ENCODE results near the gene MESD. TPM values are rescaled to one million over a fixed set of nuclear protein-coding genes. Genes with fewer than 3 reads are reported as not detected.

The MESD gene
- polyA plus RNA-seq, 1 of the 3 experiments (the other 2 are of a cell fraction): 15.2 TPM

DNA sequence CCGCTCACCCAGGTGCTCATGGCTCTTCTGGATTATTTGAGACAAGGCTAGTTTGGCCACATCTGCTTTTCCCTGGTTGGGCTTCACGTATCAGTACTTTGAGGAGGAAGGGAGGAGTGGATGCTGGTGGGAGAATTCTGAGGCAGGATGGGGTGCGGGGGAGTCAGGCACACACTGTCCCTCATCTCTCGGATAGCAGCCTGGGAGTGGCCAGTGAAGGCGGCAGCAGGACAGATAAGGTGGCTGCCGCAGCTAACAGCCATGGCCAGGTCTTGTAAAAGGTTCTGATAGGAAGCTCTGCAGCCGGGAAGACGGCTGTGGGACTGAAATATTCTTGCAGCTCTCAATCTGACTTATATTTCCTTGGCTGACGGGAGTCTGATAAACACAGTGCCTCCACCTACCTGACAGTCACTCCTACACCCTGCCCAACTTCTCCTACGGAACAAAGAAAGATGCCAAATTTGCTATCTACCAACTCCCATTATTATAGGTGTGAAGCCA, 87.3 kb downstream of the MESD start:
- POLR2A ChIA-PET: no interaction called here
- CTCF ChIA-PET: interaction anchor here (1.4 kb wide), 1 partner anchor 9 kb away, joined by 3 read pairs; no protein-coding TSS in a partner anchor
- no peaks in the 10 kb centered on the region for H3F3A ChIP-seq (replicated peaks; ENCODE audit: insufficient read depth)
- no peak overlapping the region for H3K4me2 ChIP-seq
- H3K36me3 ChIP-seq (replicated peaks in 1 of 2; ENCODE audit: control insufficient read depth in 1 of 2, insufficient read depth in 2 of 2, low read length in 1 of 2): no peaks in the 10 kb centered on the region
- no peaks in the 10 kb centered on the region for H3K9me2 ChIP-seq
- H3K9ac ChIP-seq: no peak overlapping the region
- H3K79me2 ChIP-seq (ENCODE audit: insufficient read depth): no peaks in the 10 kb centered on the region
- no peak for DNase-seq
- H3K27me3 ChIP-seq (ENCODE audit: insufficient read depth): no peaks in the 10 kb centered on the region
- peaks cover 0 to 2% of the 10 kb centered on the region in 2 experiments; a peak in 1 of 4 replicates for H3K4me1 ChIP-seq (ENCODE audit: control insufficient read depth in 1 of 2, insufficient read depth in 2 of 2, low read depth in 1 of 2, low read length in 1 of 2)
- WGBS (ENCODE audit: low lambda C conversion rate): 87% methylated on average over 10 of the region's 10 CpGs
- H4K20me1 ChIP-seq (ENCODE audit: insufficient read depth): no peaks in the 10 kb centered on the region
- no peak overlapping the region for H3K27ac ChIP-seq (ENCODE audit: low read depth in 2 of 2, low read length in 1 of 2)
- H2AFZ ChIP-seq (ENCODE audit: low read depth): no peak overlapping the region
- H3K9me3 ChIP-seq: no peaks in the 10 kb centered on the region
- H3K4me3 ChIP-seq (ENCODE audit: low read depth in 2 of 2, low read length in 1 of 2): no peak overlapping the region
- TF ChIP-seq, protein P1, sequence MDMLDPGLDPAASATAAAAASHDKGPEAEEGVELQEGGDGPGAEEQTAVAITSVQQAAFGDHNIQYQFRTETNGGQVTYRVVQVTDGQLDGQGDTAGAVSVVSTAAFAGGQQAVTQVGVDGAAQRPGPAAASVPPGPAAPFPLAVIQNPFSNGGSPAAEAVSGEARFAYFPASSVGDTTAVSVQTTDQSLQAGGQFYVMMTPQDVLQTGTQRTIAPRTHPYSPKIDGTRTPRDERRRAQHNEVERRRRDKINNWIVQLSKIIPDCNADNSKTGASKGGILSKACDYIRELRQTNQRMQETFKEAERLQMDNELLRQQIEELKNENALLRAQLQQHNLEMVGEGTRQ (IDR thresholded peaks at IDR 0.05; ENCODE audit: borderline replicate concordance, low read depth, low read length): no peak
- TF ChIP-seq, protein P2, sequence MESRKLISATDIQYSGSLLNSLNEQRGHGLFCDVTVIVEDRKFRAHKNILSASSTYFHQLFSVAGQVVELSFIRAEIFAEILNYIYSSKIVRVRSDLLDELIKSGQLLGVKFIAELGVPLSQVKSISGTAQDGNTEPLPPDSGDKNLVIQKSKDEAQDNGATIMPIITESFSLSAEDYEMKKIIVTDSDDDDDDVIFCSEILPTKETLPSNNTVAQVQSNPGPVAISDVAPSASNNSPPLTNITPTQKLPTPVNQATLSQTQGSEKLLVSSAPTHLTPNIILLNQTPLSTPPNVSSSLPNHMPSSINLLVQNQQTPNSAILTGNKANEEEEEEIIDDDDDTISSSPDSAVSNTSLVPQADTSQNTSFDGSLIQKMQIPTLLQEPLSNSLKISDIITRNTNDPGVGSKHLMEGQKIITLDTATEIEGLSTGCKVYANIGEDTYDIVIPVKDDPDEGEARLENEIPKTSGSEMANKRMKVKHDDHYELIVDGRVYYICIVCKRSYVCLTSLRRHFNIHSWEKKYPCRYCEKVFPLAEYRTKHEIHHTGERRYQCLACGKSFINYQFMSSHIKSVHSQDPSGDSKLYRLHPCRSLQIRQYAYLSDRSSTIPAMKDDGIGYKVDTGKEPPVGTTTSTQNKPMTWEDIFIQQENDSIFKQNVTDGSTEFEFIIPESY (IDR thresholded peaks at IDR 0.05; ENCODE audit: borderline replicate concordance, low read depth): no peak
- no peak for TF ChIP-seq YY1 (IDR thresholded peaks at IDR 0.05; ENCODE audit: low read depth)
- no peak for TF ChIP-seq POLR2AphosphoS5 (IDR thresholded peaks at IDR 0.05; ENCODE audit: low read depth, low read length)
- TF ChIP-seq, protein P3, sequence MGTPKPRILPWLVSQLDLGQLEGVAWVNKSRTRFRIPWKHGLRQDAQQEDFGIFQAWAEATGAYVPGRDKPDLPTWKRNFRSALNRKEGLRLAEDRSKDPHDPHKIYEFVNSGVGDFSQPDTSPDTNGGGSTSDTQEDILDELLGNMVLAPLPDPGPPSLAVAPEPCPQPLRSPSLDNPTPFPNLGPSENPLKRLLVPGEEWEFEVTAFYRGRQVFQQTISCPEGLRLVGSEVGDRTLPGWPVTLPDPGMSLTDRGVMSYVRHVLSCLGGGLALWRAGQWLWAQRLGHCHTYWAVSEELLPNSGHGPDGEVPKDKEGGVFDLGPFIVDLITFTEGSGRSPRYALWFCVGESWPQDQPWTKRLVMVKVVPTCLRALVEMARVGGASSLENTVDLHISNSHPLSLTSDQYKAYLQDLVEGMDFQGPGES (IDR thresholded peaks at IDR 0.05; ENCODE audit: low read depth, low read length): no peak
- no peak for TF ChIP-seq MXI1 (IDR thresholded peaks at IDR 0.05; ENCODE audit: low read depth, low read length)
- TF ChIP-seq RAD21 (IDR thresholded peaks at IDR 0.05; ENCODE audit: low read length): no peak
- TF ChIP-seq, protein P4, sequence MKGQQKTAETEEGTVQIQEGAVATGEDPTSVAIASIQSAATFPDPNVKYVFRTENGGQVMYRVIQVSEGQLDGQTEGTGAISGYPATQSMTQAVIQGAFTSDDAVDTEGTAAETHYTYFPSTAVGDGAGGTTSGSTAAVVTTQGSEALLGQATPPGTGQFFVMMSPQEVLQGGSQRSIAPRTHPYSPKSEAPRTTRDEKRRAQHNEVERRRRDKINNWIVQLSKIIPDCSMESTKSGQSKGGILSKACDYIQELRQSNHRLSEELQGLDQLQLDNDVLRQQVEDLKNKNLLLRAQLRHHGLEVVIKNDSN (IDR thresholded peaks at IDR 0.05; ENCODE audit: borderline replicate concordance, low read depth): no peak
- TF ChIP-seq ELF1 (IDR thresholded peaks at IDR 0.05): no peak
- TF ChIP-seq CTCF (IDR thresholded peaks at IDR 0.05): no peak
